Naive thymus-derived CD4-positive, alpha-beta T cell (primary cell): ENCODE measurements around the gene TIRAP. TPM values are rescaled to one million over a fixed set of nuclear protein-coding genes. Genes with fewer than 3 reads are reported as not detected.

Experiments used
- ATAC-seq: fragments of 150-1000 bp; cut with Tn5 transposase; 2 replicates; pipeline ENCODE4 v1.10.0; 2021; ENCODE audit warnings: mild to moderate bottlenecking, moderate library complexity
- CTCF ChIA-PET: fragments of 350-600 bp; sonication (Branson Sonifier 250); formaldehyde crosslinking; loops from one replicate; lab custom pipeline; 2021; ENCODE audit warnings: antibody characterized with exemption; lab: Charles Lee
- POLR2A ChIA-PET: fragments of 350-600 bp; sonication (Branson Sonifier 250); formaldehyde crosslinking; loops from one replicate; lab custom pipeline; 2021; ENCODE audit warnings: antibody characterized with exemption, inconsistent platforms; lab: Charles Lee
- DNase-seq, 9 donors: peaks; one replicate each; pipeline versions ENCODE4 v3.0.0 to v3.0.0-alpha.2; 2020 to 2022; ENCODE audit warnings: mixed read lengths in 1 of 9
- H3K27ac ChIP-seq: one replicate; pipeline ENCODE4 v1.7.0; 2013; ENCODE audit warnings: mild to moderate bottlenecking, low read depth, low read length, moderate library complexity
- H3K27me3 ChIP-seq, 2 donors: one replicate each; pipeline ENCODE4 v1.7.0; 2013; ENCODE audit warnings: low read length in 2 of 2, mild to moderate bottlenecking in 2 of 2, moderate library complexity in 2 of 2; ENCODE audit not compliant: control insufficient read depth in 2 of 2, insufficient read depth in 2 of 2
- H3K36me3 ChIP-seq, 3 experiments: 1 replicate in 2 of 3; 2 replicates in 1 of 3; pipeline ENCODE4 v1.7.0; 2013; ENCODE audit warnings: low read length in 3 of 3, mild to moderate bottlenecking in 3 of 3, moderate library complexity in 1 of 3; ENCODE audit not compliant: insufficient read depth in 3 of 3, control insufficient read depth in 2 of 3
- H3K4me1 ChIP-seq, 2 donors: one replicate each; pipeline ENCODE4 v1.7.0; 2013; ENCODE audit warnings: low read length in 2 of 2, mild to moderate bottlenecking in 2 of 2, moderate library complexity in 1 of 2; ENCODE audit not compliant: control insufficient read depth in 2 of 2, insufficient read depth in 2 of 2
- H3K4me3 ChIP-seq: 2 replicates; pipeline ENCODE4 v1.7.0; 2013; ENCODE audit warnings: mild to moderate bottlenecking, low read length
- H3K9me3 ChIP-seq, 3 experiments: 1 replicate in 2 of 3; 2 replicates in 1 of 3; pipeline ENCODE4 v1.7.0; 2013; ENCODE audit warnings: low read length in 3 of 3; ENCODE audit not compliant: control insufficient read depth in 2 of 3
- H3K27ac Mint-ChIP-seq, 9 donors: one replicate each; pipeline ENCODE4 v1.8.0; 2020 to 2022; ENCODE audit warnings: mixed read lengths in 9 of 9, mild to moderate bottlenecking in 8 of 9, moderate library complexity in 5 of 9, inconsistent platforms in 2 of 9
- H3K27me3 Mint-ChIP-seq, 5 donors: one replicate each; pipeline ENCODE4 v1.8.0; 2021 to 2022; ENCODE audit warnings: mixed read lengths in 5 of 5, mild to moderate bottlenecking in 1 of 5
- H3K36me3 Mint-ChIP-seq, 5 donors: one replicate each; pipeline ENCODE4 v1.8.0; 2020 to 2022; ENCODE audit warnings: mixed read lengths in 5 of 5, mild to moderate bottlenecking in 3 of 5, inconsistent platforms in 1 of 5
- H3K4me1 Mint-ChIP-seq, 7 donors: one replicate each; pipeline ENCODE4 v1.8.0; 2020 to 2022; ENCODE audit warnings: mixed read lengths in 7 of 7, mild to moderate bottlenecking in 3 of 7, inconsistent platforms in 1 of 7
- H3K4me3 Mint-ChIP-seq, 10 donors: one replicate each; pipeline ENCODE4 v1.8.0; 2020 to 2022; ENCODE audit warnings: mild to moderate bottlenecking in 10 of 10, mixed read lengths in 10 of 10, moderate library complexity in 6 of 10, inconsistent platforms in 2 of 10
- H3K9me3 Mint-ChIP-seq, 11 donors: one replicate each; pipeline ENCODE4 v1.8.0; 2020 to 2022; ENCODE audit warnings: mixed read lengths in 11 of 11, mild to moderate bottlenecking in 4 of 11, inconsistent platforms in 1 of 11, moderate library complexity in 1 of 11
- intact Hi-C, 2 donors: fragments of 100-400 bp; cut with micrococcal nuclease; formaldehyde crosslinking; loops; one replicate each; pipeline ENCODE4 v1.15.1; 2023
- polyA plus RNA-seq, 2 donors: library from polyadenylated mRNA; unstranded; fragments of 300-500 nt; fragmentation: Illumina TruSeq; gene quantifications; one replicate each; pipeline ENCODE4 v1.2.3, GENCODE V29; 2021
- total RNA-seq, 6 experiments: library from RNA in 5 of 6; stranded (reverse) in 5 of 6; gene quantifications; 1 replicate in 5 of 6; 2 replicates in 1 of 6; pipeline ENCODE4 v1.2.3 and lab custom pipeline; 2021 to 2026

The TIRAP gene
- total and polyA plus RNA-seq, 7 experiments from 2014 or later = 9.6 to 21.5 (median 16.3) TPM

DNA sequence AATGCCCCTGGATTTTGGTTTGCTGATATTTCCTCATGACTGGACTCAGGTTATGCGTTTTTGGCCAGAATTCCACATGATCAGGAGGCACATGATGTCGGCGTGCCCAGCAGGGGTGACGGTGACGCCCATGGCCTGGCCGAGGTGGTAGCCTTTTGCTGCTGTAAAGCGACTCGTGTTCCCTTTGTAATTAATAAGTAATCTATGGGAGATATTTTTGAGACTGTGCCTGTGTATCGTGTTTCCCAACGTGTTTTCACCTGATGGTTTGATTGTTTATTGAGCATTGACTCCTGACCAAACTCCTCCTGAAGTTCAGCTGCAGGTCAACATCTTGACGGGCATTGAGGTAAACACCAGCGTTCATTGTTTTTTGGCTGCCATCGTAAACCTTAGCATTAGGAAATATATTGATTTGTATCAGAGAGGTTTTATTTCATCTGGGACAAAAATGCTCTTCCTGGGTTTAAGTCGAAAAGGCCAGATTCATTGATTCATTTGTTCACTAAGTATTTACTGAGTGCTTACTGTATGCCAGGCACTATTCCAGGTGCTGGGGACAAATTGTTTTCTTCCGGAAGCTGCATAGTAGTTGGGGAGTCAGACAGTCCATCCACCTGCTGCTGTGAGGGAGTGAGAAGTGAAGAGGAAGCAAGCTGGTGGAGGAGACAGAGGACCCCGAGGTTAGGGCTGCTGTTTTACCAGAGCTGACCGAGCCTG, 44.5 kb downstream of the TIRAP start:
- no peak overlapping the region for H3K27ac ChIP-seq
- H3K27me3 ChIP-seq = no peaks in the 10 kb centered on the region
- Mint-ChIP-seq H3K36me3 (peaks cover 0 to 33% (median 5%) of the 10 kb centered on the region in 5 donors), H3K4me3 (no peak overlapping the region), H3K4me1 (peaks cover 3 to 33% (median 17%) of the 10 kb centered on the region in 7 donors), H3K27ac (peak overlapping the region in 2 of 9 donors; percentile 20 to 76), H3K27me3 (no peaks in the 10 kb centered on the region), H3K9me3 (no peaks in the 10 kb centered on the region)
- POLR2A ChIA-PET = no interaction called here
- no peaks in the 10 kb centered on the region for H3K9me3 ChIP-seq
- H3K36me3 ChIP-seq = peaks cover 0 to 30% (median 9%) of the 10 kb centered on the region in 3 experiments
- CTCF ChIA-PET = no interaction called here
- DNase-seq (no peak), ATAC-seq (no peak)
- peaks cover 0 to 7% of the 10 kb centered on the region in 2 donors for H3K4me1 ChIP-seq
- no peak overlapping the region for H3K4me3 ChIP-seq
- intact Hi-C loops = no loop called here

DNA sequence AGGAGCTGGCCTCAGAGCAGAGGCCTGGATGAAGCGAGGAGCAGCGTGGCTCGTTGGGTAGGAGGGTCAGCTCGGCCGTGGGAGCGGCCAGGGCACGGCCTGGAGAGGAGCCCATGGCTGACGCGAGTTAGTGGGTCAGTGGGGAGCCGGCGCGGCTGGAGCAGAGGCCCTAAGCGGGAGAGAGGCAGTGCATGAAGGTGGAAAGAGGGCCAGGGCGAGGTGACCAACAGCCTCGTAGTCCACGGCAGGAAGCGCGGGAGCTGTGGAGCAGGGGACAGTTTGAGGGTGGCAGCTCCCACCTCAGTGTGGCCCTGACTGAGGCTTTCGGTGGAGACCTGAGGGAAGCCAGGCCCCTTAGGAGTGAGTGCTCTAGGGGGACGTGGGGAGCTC, 45.1 kb downstream of the TIRAP start:
- ChIA-PET POLR2A (no interaction called here), CTCF (no interaction called here)
- no peaks in the 10 kb centered on the region for H3K27me3 Mint-ChIP-seq
- no peak for DNase-seq
- Histone ChIP-seq H3K27ac (no peak overlapping the region), H3K9me3 (no peaks in the 10 kb centered on the region), H3K4me3 (no peak overlapping the region), H3K27me3 (no peaks in the 10 kb centered on the region), H3K36me3 (peaks cover 0 to 34% (median 10%) of the 10 kb centered on the region in 3 experiments), H3K4me1 (peaks cover 0 to 7% of the 10 kb centered on the region in 2 donors)
- no peak for ATAC-seq
- peaks cover 3 to 34% (median 17%) of the 10 kb centered on the region in 7 donors for H3K4me1 Mint-ChIP-seq
- H3K36me3 Mint-ChIP-seq = peaks cover 0 to 33% (median 5%) of the 10 kb centered on the region in 5 donors
- peak overlapping the region in 1 of 9 donors; percentile 76 for H3K27ac Mint-ChIP-seq
- H3K9me3 Mint-ChIP-seq = no peaks in the 10 kb centered on the region
- intact Hi-C loops = no loop called here
- no peak overlapping the region for H3K4me3 Mint-ChIP-seq

GRCh38 chr11:126328444-126328843, 45.6 kb downstream of the TIRAP start:
- peaks cover 0 to 38% (median 10%) of the 10 kb centered on the region in 3 experiments for H3K36me3 ChIP-seq
- no peaks in the 10 kb centered on the region for H3K9me3 ChIP-seq
- CTCF ChIA-PET = no interaction called here
- H3K4me1 ChIP-seq = peaks cover 0 to 7% of the 10 kb centered on the region in 2 donors
- peaks cover 3 to 38% (median 17%) of the 10 kb centered on the region in 7 donors for H3K4me1 Mint-ChIP-seq
- intact Hi-C loops = no loop called here
- H3K9me3 Mint-ChIP-seq = no peaks in the 10 kb centered on the region
- H3K27ac ChIP-seq = no peak overlapping the region
- H3K4me3 Mint-ChIP-seq = no peak overlapping the region
- H3K27me3 ChIP-seq = no peaks in the 10 kb centered on the region
- POLR2A ChIA-PET = no interaction called here
- no peak for ATAC-seq
- peaks cover 3 to 37% (median 9%) of the 10 kb centered on the region in 5 donors for H3K36me3 Mint-ChIP-seq
- H3K27ac Mint-ChIP-seq = peak overlapping the region in 1 of 9 donors; percentile 76
- H3K27me3 Mint-ChIP-seq = no peaks in the 10 kb centered on the region
- DNase-seq = no peak
- no peak overlapping the region for H3K4me3 ChIP-seq

DNA sequence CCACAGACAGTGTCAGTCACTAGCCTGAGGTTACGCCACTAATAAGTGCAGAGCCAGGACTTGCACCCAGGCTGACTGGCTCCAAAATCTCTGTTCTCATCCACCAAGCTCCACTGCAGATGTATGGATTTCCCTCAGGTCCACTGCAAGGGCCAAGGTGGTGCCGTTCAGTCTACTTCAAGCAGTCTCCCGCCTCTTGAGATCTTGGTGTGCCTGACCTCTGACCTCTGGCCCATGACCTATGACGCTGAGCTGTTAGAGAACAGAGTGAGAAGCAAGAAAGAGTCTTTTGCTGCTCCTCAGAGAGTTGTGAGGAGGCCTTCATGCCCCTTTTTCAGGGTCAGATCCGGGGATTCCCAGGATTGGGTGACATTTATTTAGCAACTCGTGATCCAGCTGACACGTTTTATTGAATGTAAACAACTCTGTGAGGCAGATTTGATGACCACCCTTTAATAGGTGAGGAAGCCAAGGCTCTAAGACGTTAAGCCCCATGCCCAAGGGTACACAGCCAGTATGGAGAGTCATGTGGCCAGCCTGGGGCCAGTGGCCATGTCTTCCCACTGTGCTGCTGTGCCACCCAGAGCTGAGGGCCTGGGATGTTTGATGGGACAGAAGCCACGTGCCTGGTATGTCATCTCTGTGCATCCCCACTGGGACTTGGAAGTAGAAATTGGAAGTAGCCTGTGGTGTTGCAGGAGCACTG, 46.2 kb downstream of the TIRAP start:
- peaks cover 0 to 36% (median 10%) of the 10 kb centered on the region in 3 experiments for H3K36me3 ChIP-seq
- ChIA-PET POLR2A (interaction anchor here (0.6 kb wide), 1 partner anchor 1691 kb away, joined by 3 read pairs; no protein-coding TSS in a partner anchor), CTCF (no interaction called here)
- Mint-ChIP-seq H3K36me3 (peaks cover 5 to 43% (median 10%) of the 10 kb centered on the region in 5 donors), H3K4me3 (no peak overlapping the region), H3K27ac (peak overlapping the region in 1 of 9 donors; percentile 41), H3K4me1 (peaks cover 3 to 44% (median 17%) of the 10 kb centered on the region in 7 donors), H3K27me3 (no peaks in the 10 kb centered on the region), H3K9me3 (no peaks in the 10 kb centered on the region)
- intact Hi-C loops = no loop called here
- H3K9me3 ChIP-seq = no peaks in the 10 kb centered on the region
- ATAC-seq (no peak), DNase-seq (no peak)
- no peak overlapping the region for H3K4me3 ChIP-seq
- H3K27me3 ChIP-seq = no peaks in the 10 kb centered on the region
- H3K27ac ChIP-seq = no peak overlapping the region
- peaks cover 0 to 7% of the 10 kb centered on the region in 2 donors for H3K4me1 ChIP-seq

- ATAC-seq = peak; percentile 60
- H3K4me1 ChIP-seq = peaks cover 0 to 7% of the 10 kb centered on the region in 2 donors
- H3K36me3 ChIP-seq = peaks cover 0 to 40% (median 10%) of the 10 kb centered on the region in 3 experiments
Observed at GRCh38 chr11:126329644-126330211, 46.8 kb downstream of the TIRAP start.

DNA sequence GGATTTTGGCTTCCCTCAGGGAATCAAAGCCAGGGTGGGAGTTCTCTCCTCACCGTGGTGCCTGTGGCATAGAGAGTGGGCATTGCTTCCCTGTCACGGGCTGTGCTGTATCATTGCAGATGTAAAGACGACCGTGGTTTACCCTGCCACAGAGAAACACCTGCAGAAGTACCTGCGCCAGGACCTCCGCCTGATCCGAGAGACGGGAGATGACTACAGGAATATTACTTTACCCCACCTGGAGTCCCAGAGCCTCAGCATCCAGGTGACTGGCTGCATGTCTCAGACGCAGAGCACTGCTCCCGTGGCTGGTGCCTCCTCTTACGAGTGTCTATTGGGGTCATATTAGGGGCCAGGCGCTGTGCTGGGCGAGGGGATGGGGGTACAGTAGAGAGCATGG, 48.4 kb downstream of the TIRAP start:
- Mint-ChIP-seq H3K27me3 (no peaks in the 10 kb centered on the region), H3K9me3 (no peaks in the 10 kb centered on the region), H3K4me1 (peaks cover 10 to 46% (median 16%) of the 10 kb centered on the region in 7 donors), H3K4me3 (no peak overlapping the region), H3K36me3 (peaks cover 6 to 34% (median 10%) of the 10 kb centered on the region in 5 donors), H3K27ac (no peak overlapping the region)
- Histone ChIP-seq H3K4me1 (peaks cover 0 to 7% of the 10 kb centered on the region in 2 donors), H3K27me3 (no peaks in the 10 kb centered on the region), H3K27ac (no peak overlapping the region), H3K36me3 (peaks cover 0 to 47% (median 10%) of the 10 kb centered on the region in 3 experiments), H3K9me3 (no peaks in the 10 kb centered on the region), H3K4me3 (no peak overlapping the region)
- ChIA-PET POLR2A (no interaction called here), CTCF (no interaction called here)
- no peak for ATAC-seq
- no peak for DNase-seq
- intact Hi-C loops = no loop called here

More at GRCh38 chr11:126329644-126330211, 46.8 kb downstream of the TIRAP start:
- CTCF ChIA-PET = no interaction called here
- no peak overlapping the region for H3K27ac ChIP-seq
- H3K4me3 ChIP-seq = no peak overlapping the region
- Mint-ChIP-seq H3K4me1 (peaks cover 3 to 45% (median 18%) of the 10 kb centered on the region in 7 donors), H3K27ac (peak overlapping the region in 1 of 9 donors; percentile 58), H3K4me3 (peak overlapping the region in 1 of 10 donors; percentile 51), H3K9me3 (no peaks in the 10 kb centered on the region), H3K27me3 (no peaks in the 10 kb centered on the region), H3K36me3 (peaks cover 5 to 37% (median 10%) of the 10 kb centered on the region in 5 donors)
- no peaks in the 10 kb centered on the region for H3K27me3 ChIP-seq
- no peaks in the 10 kb centered on the region for H3K9me3 ChIP-seq
- intact Hi-C loops = no loop called here
- POLR2A ChIA-PET = interaction anchor here (0.6 kb wide), 1 partner anchor 1691 kb away, joined by 3 read pairs; no protein-coding TSS in a partner anchor
- DNase-seq = no peak
